ENCODE results near the gene RABEPK. TPM values are rescaled to one million over a fixed set of nuclear protein-coding genes. Genes with fewer than 3 reads are reported as not detected.
"Not testable (repeated sequence)": the region's sequence is repeated elsewhere in the genome, so short reads cannot be mapped to it uniquely, and the experiment has no call there.

Gene RABEPK
- total RNA-seq, 1 donor from 2014 or later, result 20.4 TPM

DNA sequence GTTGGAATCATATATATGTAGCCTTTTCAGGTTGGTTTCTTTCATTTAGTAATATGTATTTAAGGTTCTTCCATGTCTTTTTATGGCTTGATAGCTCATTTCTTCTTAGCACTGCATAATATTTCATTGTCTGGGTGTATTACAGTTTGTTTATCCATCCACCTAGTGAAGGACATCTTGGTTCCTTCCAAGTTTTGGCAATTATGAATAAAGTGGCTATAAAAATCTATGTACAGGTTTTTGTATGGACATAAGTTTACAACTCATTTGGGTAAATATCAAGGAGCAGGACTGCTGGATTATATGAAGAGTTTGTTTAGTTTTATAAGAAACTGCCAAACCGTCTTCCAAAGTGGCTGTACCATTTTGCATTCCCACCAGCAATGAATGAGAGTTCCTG, 22.5 kb upstream of the RABEPK start:
- H3K27ac ChIP-seq, result no peak overlapping the region
- H3K27me3 ChIP-seq, result no peaks in the 10 kb centered on the region
- peaks cover 4 to 6% of the 10 kb centered on the region in 2 donors for H3K4me1 ChIP-seq
- no peaks in the 10 kb centered on the region for H3K9me3 ChIP-seq
- DNase-seq (ENCODE audit: low spot score in 2 of 2), result no peak
- H3K4me3 ChIP-seq, result no peak overlapping the region
- intact Hi-C loops (cut with DNase I), result no loop called here
- peaks cover 0 to 9% of the 10 kb centered on the region in 2 donors for H3K36me3 ChIP-seq
- no peak for TF ChIP-seq CTCF (IDR thresholded peaks at IDR 0.05)

- H3K9me3 ChIP-seq; intact Hi-C loops (cut with DNase I); H3K27me3 ChIP-seq; H3K36me3 ChIP-seq; DNase-seq (ENCODE audit: low spot score in 2 of 2); H3K27ac ChIP-seq; H3K4me3 ChIP-seq: not testable (repeated sequence)
- peaks cover 13 to 14% of the 10 kb centered on the region in 2 donors for H3K4me1 ChIP-seq
Observed at GRCh38 chr9:125179776-125180175, 20.6 kb upstream of the RABEPK start.

GRCh38 chr9:125180876-125181275, 19.5 kb upstream of the RABEPK start:
- Histone ChIP-seq H3K36me3 (peaks cover 0 to 3% of the 10 kb centered on the region in 2 donors), H3K9me3 (no peaks in the 10 kb centered on the region), H3K27me3 (no peaks in the 10 kb centered on the region), H3K27ac (no peak overlapping the region), H3K4me1 (peaks cover 17 to 25% of the 10 kb centered on the region in 2 donors), H3K4me3 (no peak overlapping the region)
- peak in 1 of 2 donors; percentile 22 for DNase-seq (ENCODE audit: low spot score in 2 of 2)
- intact Hi-C loops (cut with DNase I), result no loop called here
- no peak for TF ChIP-seq CTCF (IDR thresholded peaks at IDR 0.05)

DNA sequence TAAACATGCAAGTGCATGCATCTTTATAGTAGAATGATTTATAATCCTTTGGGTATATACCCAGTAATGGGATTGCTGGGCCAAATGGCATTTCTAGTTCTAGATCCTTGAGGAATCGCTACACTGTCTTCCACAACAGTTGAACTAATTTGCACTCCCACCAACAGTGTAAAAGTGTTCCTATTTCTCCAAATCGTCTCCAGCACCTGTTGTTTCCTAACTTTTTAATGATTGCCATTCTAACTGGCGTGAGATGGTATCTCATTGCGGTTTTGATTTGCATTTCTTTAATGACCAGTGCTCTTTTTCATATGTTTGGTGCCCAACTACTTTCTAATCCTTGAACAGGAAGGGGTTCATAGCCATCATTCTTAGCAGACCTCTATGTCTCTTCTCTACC, 18.6 kb upstream of the RABEPK start:
- Histone ChIP-seq H3K27ac (peak overlapping the region; percentile 77 to 78), H3K4me1 (peaks cover 19 to 30% of the 10 kb centered on the region in 2 donors)
- H3K4me3 ChIP-seq; intact Hi-C loops (cut with DNase I); H3K9me3 ChIP-seq; H3K27me3 ChIP-seq; H3K36me3 ChIP-seq; DNase-seq (ENCODE audit: low spot score in 2 of 2): not testable (repeated sequence)

- Histone ChIP-seq H3K9me3 (no peaks in the 10 kb centered on the region), H3K36me3 (peaks cover 0 to 2% of the 10 kb centered on the region in 2 donors), H3K4me3 (peak overlapping the region in 1 of 2 donors; percentile 20), H3K27me3 (no peaks in the 10 kb centered on the region), H3K4me1 (peaks cover 19 to 40% of the 10 kb centered on the region in 2 donors), H3K27ac (peak overlapping the region; percentile 78 to 83)
- intact Hi-C loops (cut with DNase I), result no loop called here
- no peak for DNase-seq (ENCODE audit: low spot score in 2 of 2)
- TF ChIP-seq CTCF (IDR thresholded peaks at IDR 0.05), result no peak
Observed at GRCh38 chr9:125183054-125183453, 17.3 kb upstream of the RABEPK start.

GRCh38 chr9:125183561-125183960, 16.8 kb upstream of the RABEPK start:
- no peak for TF ChIP-seq CTCF (IDR thresholded peaks at IDR 0.05)
- intact Hi-C loops (cut with DNase I), result no loop called here
- Histone ChIP-seq H3K9me3 (no peaks in the 10 kb centered on the region), H3K36me3 (no peaks in the 10 kb centered on the region), H3K4me1 (peaks cover 19 to 46% of the 10 kb centered on the region in 2 donors), H3K27me3 (no peaks in the 10 kb centered on the region), H3K27ac (peak overlapping the region; percentile 78 to 83), H3K4me3 (peak overlapping the region in 1 of 2 donors; percentile 20)
- DNase-seq (ENCODE audit: low spot score in 2 of 2), result no peak

DNA sequence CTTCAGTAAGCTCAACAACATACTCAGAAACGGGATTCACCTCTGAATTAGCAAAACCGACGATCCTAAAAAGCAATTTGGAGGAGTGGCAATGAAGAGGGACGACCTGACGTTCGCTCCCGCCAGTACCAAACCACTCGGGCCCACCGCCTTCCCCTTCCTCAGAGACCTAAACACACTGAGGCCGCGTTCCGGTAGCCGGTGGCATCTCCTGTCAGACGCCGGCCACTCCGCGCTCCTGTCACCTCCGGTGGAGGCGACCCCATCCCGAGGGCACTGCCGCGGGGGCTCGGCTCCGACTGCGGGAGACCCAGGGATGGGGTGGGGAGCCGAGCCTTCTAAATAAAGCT, 11.4 kb upstream of the RABEPK start:
- Histone ChIP-seq H3K27ac (peak overlapping the region; percentile 98 to 99), H3K36me3 (no peaks in the 10 kb centered on the region), H3K27me3 (no peaks in the 10 kb centered on the region), H3K4me3 (peak overlapping the region; percentile 84 to 99), H3K9me3 (no peaks in the 10 kb centered on the region), H3K4me1 (peaks cover 14 to 49% of the 10 kb centered on the region in 2 donors)
- intact Hi-C loops (cut with DNase I), result loop anchor here (1.0 kb wide), 3 partner anchors 11 to 248 kb away; partner anchors contain the start of genes GOLGA1 and RABEPK
- no peak for TF ChIP-seq CTCF (IDR thresholded peaks at IDR 0.05)
- peak in 1 of 2 donors; percentile 65 for DNase-seq (ENCODE audit: low spot score in 2 of 2)
